Endothelial cell of umbilical vein (primary cell): ENCODE data around the gene OR51G2. TPM values are rescaled to one million over a fixed set of nuclear protein-coding genes. Genes with fewer than 3 reads are reported as not detected.

Experiments
- BruUV-seq: library from RNA; stranded (reverse); fragments of 400-500 nt; replicated peaks from 2 replicates; lab custom pipeline; 2021; lab: Mats Ljungman, UMichigan
- CTCF ChIA-PET: fragments of 300-600, 350-600 bp; sonication (Branson Sonifier 250); formaldehyde crosslinking; loops from one replicate; lab custom pipeline; 2021; ENCODE audit warnings: antibody characterized with exemption, inconsistent platforms; lab: Charles Lee
- POLR2A ChIA-PET: fragments of 300-600, 350-600 bp; sonication (Branson Sonifier 250); formaldehyde crosslinking; loops from one replicate; lab custom pipeline; 2021; ENCODE audit warnings: antibody characterized with exemption, inconsistent platforms; lab: Charles Lee
- DNase-seq: peaks from one replicate; pipeline ENCODE4 v3.0.0-alpha.2; 2011; ENCODE audit warnings: low read depth, low spot score
- FAIRE-seq: peaks from 2 replicates; lab custom pipeline; 2011; peaks lifted over from hg19 to GRCh38; lab: Jason Lieb, UNC
- H2AFZ ChIP-seq: 2 replicates; pipeline ENCODE4 v1.6.0; 2012; ENCODE audit warnings: low read depth, low read length, control low read depth, inconsistent platforms
- H3K27ac ChIP-seq: 2 replicates; pipeline ENCODE4 v1.5.1; 2011; ENCODE audit warnings: low read depth, mild to moderate bottlenecking, control low read depth, low read length, moderate library complexity; ENCODE audit not compliant: insufficient read depth
- H3K27me3 ChIP-seq, 2 experiments: 2 replicates each; pipeline versions ENCODE4 v1.6.0 to v1.6.1; 2011; ENCODE audit warnings: low read length in 2 of 2, mixed read lengths in 1 of 2; ENCODE audit not compliant: control insufficient read depth in 2 of 2, insufficient read depth in 2 of 2
- H3K36me3 ChIP-seq, 2 experiments: 2 replicates in 1 of 2; 3 replicates in 1 of 2; pipeline ENCODE4 v1.5.1; 2011; ENCODE audit warnings: low read length in 2 of 2, mild to moderate bottlenecking in 1 of 2, moderate library complexity in 1 of 2; ENCODE audit not compliant: control insufficient read depth in 2 of 2, insufficient read depth in 2 of 2; ENCODE audit errors: extremely low read depth in 1 of 2
- H3K4me1 ChIP-seq: 3 replicates; pipeline ENCODE4 v1.5.1; 2011; ENCODE audit warnings: mild to moderate bottlenecking, low read length; ENCODE audit not compliant: control insufficient read depth, insufficient read depth; ENCODE audit errors: extremely low read depth
- H3K4me2 ChIP-seq: 2 replicates; pipeline ENCODE4 v1.6.1; 2011; ENCODE audit warnings: low read length, control low read depth, mixed read lengths; ENCODE audit not compliant: insufficient read depth
- H3K4me3 ChIP-seq, 3 experiments: fragments of 200-600 bp in 1 of 3; sonication (generic), shearing (Covaris generic) in 1 of 3; replicated peaks in 1 of 3; 2 replicates each; pipeline ENCODE4 v1.5.1; 2011 to 2016; ENCODE audit warnings: control low read depth in 3 of 3, low read length in 3 of 3, mild to moderate bottlenecking in 2 of 3, inconsistent platforms in 1 of 3, low read depth in 1 of 3, moderate library complexity in 1 of 3; ENCODE audit not compliant: insufficient read depth in 1 of 3
- H3K79me2 ChIP-seq: 2 replicates; pipeline ENCODE4 v1.6.0; 2012; ENCODE audit warnings: low read length, inconsistent platforms; ENCODE audit not compliant: control insufficient read depth, insufficient read depth
- H3K9ac ChIP-seq: replicated peaks from 2 replicates; pipeline ENCODE3; 2011; ENCODE audit warnings: low read length, control low read depth; ENCODE audit not compliant: insufficient read depth; ENCODE audit errors: extremely low read depth
- H3K9me1 ChIP-seq: replicated peaks from 3 replicates; pipeline ENCODE4 v1.6.0; 2011; ENCODE audit warnings: mild to moderate bottlenecking, low read length; ENCODE audit not compliant: control insufficient read depth, insufficient read depth; ENCODE audit errors: extremely low read depth
- H3K9me3 ChIP-seq: replicated peaks from 2 replicates; pipeline ENCODE4 v1.5.1; 2012; ENCODE audit warnings: low read length, inconsistent platforms; ENCODE audit not compliant: control insufficient read depth, insufficient read depth
- H4K20me1 ChIP-seq: replicated peaks from 2 replicates; pipeline ENCODE3; 2011; ENCODE audit warnings: mild to moderate bottlenecking, low read length; ENCODE audit not compliant: control insufficient read depth, insufficient read depth; ENCODE audit errors: extremely low read depth
- CTCF ChIP-seq, 2 donors: IDR thresholded peaks; 1 replicate in 1 of 2; 2 replicates in 1 of 2; pipeline ENCODE4 v1.5.1; 2011; ENCODE audit warnings: low read length in 2 of 2, mild to moderate bottlenecking in 2 of 2, moderate library complexity in 2 of 2, control low read depth in 1 of 2, inconsistent platforms in 1 of 2, low read depth in 1 of 2; ENCODE audit not compliant: insufficient read depth in 1 of 2; ENCODE audit errors: extremely low read depth in 1 of 2
- EZH2 ChIP-seq: IDR thresholded peaks from 2 replicates; pipeline ENCODE4 v1.6.1; 2012; ENCODE audit warnings: borderline replicate concordance, low read depth, mild to moderate bottlenecking, moderate library complexity, low read length, inconsistent platforms; ENCODE audit not compliant: severe bottlenecking
- FOS ChIP-seq: IDR thresholded peaks from 2 replicates; pipeline ENCODE4 v1.6.1; 2011; ENCODE audit warnings: mild to moderate bottlenecking, low read length, moderate library complexity, borderline replicate concordance; ENCODE audit not compliant: insufficient read depth
- GATA2 ChIP-seq: IDR thresholded peaks from 2 replicates; pipeline ENCODE4 v1.7.0; 2011; ENCODE audit warnings: low read depth, mild to moderate bottlenecking, moderate library complexity, mixed read lengths, low read length; ENCODE audit not compliant: insufficient read length, insufficient read depth
- JUN ChIP-seq: IDR thresholded peaks from 2 replicates; pipeline ENCODE4 v1.6.1; 2011; ENCODE audit warnings: borderline replicate concordance, low read depth; ENCODE audit not compliant: insufficient read length, insufficient read depth
- MYC ChIP-seq: IDR thresholded peaks from one replicate; pipeline ENCODE4 v1.6.1; 2011; ENCODE audit warnings: mild to moderate bottlenecking, low read depth, low read length
- POLR2A ChIP-seq: IDR thresholded peaks from 2 replicates; pipeline ENCODE4 v1.6.1; 2012; ENCODE audit warnings: low read depth, mild to moderate bottlenecking, control low read depth, low read length
- POLR2AphosphoS5 ChIP-seq: IDR thresholded peaks from 2 replicates; pipeline ENCODE4 v1.6.1; 2012; ENCODE audit warnings: low read depth, mild to moderate bottlenecking, control low read depth, low read length, moderate library complexity; ENCODE audit not compliant: insufficient read depth
- dilution Hi-C: fragments of 300-500 bp; cut with MboI; formaldehyde crosslinking; loops from one replicate; pipeline ENCODE4 v1.15.0; 2019; ENCODE audit warnings: low sequenced_read_pairs; ENCODE audit not compliant: extremely low pct_ligation_motif_present
- intact Hi-C: fragments of 100-400 bp; cut with micrococcal nuclease; formaldehyde crosslinking; loops from one replicate; pipeline ENCODE4 v1.10.0; 2022
- polyA plus RNA-seq, 4 experiments: library from polyadenylated mRNA; depleted of rRNA in 3 of 4; stranded (reverse) in 3 of 4; unstranded in 1 of 4; fragments of >200 nt; gene quantifications; 2 replicates each; pipeline versions ENCODE4 v1.2.1 to v1.2.3, GENCODE V29; 2011 to 2012; ENCODE audit warnings: missing spikeins in 1 of 4
- total RNA-seq: library from RNA; stranded (reverse); gene quantifications from 2 replicates; pipeline ENCODE4 v1.2.3, GENCODE V29; 2021
- TF ChIP-seq, protein P1 (sequence below): IDR thresholded peaks from 2 replicates; pipeline ENCODE4 v1.6.1; 2011; ENCODE audit not compliant: insufficient read depth, insufficient read length

OR51G2 gene
- total and polyA plus RNA-seq, 2 donors (not counting 3 experiments of a cell fraction or from before 2014, with no cell fraction given), result not detected

GRCh38 chr11:4884361-4884760 is 34.8 kb downstream of the OR51G2 start:
- ChIA-PET POLR2A (no interaction called here), CTCF (no interaction called here)
- H3K79me2 ChIP-seq, result no peaks in the 10 kb centered on the region
- dilution Hi-C loops, result no loop called here
- TF ChIP-seq FOS (no peak), GATA2 (no peak), POLR2A (no peak), POLR2AphosphoS5 (no peak), CTCF (IDR thresholded peaks at IDR 0.05; ENCODE audit: extremely low read depth in 1 of 2, insufficient read depth in 1 of 2, low read depth in 1 of 2, low read length in 2 of 2) (no peak), JUN (no peak), EZH2 (no peak), MYC (no peak)
- TF ChIP-seq, protein P1, sequence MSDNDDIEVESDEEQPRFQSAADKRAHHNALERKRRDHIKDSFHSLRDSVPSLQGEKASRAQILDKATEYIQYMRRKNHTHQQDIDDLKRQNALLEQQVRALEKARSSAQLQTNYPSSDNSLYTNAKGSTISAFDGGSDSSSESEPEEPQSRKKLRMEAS, result no peak
- no peak overlapping the region for H3K4me3 ChIP-seq
- H4K20me1 ChIP-seq, result no peaks in the 10 kb centered on the region
- H3K9me1 ChIP-seq, result no peaks in the 10 kb centered on the region
- FAIRE-seq, result no peak
- no peaks in the 10 kb centered on the region for H3K9me3 ChIP-seq
- no peak for DNase-seq
- no peak overlapping the region for H3K4me2 ChIP-seq
- H3K27me3 ChIP-seq, result no peaks in the 10 kb centered on the region
- H3K4me1 ChIP-seq, result no peaks in the 10 kb centered on the region
- no peak overlapping the region for H2AFZ ChIP-seq
- H3K27ac ChIP-seq, result no peak overlapping the region
- intact Hi-C loops, result no loop called here
- no TSS peak for BruUV-seq
- no peaks in the 10 kb centered on the region for H3K36me3 ChIP-seq
- H3K9ac ChIP-seq, result no peak overlapping the region
